C4-2B (cell line): Measurements from ENCODE around the gene TRIML1.

Source experiments
- ZFX ChIP-seq: fragments of 450-650 bp; IDR thresholded peaks from 2 replicates; pipeline ENCODE4 v1.6.1; 2017
- TF ChIP-seq, protein P1 (sequence below): fragments of 450-650 bp; conservative IDR thresholded peaks from 2 replicates; pipeline ENCODE4 v1.5.1; 2017; ENCODE audit warnings: mild to moderate bottlenecking

DNA sequence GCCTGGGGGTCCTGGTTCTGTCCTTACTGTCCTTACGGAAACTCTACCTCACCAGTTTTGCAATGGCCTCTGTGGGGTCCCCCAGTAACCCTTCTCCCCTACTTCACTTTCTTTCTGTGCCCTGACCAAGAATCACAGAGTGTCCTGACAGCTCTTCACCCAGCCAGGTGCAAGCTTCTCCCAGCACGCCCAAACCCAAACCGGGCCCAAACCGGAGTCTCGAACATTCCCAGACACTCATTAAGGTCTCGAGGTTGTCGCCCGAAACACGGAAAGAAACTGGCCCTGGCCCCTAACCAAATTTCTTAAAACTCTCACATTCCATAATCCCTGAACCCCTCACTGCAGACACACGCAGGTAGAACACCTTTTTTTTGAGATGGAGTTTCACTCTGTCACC is 19.1 kb downstream of the TRIML1 start:
- TF ChIP-seq, protein P1, sequence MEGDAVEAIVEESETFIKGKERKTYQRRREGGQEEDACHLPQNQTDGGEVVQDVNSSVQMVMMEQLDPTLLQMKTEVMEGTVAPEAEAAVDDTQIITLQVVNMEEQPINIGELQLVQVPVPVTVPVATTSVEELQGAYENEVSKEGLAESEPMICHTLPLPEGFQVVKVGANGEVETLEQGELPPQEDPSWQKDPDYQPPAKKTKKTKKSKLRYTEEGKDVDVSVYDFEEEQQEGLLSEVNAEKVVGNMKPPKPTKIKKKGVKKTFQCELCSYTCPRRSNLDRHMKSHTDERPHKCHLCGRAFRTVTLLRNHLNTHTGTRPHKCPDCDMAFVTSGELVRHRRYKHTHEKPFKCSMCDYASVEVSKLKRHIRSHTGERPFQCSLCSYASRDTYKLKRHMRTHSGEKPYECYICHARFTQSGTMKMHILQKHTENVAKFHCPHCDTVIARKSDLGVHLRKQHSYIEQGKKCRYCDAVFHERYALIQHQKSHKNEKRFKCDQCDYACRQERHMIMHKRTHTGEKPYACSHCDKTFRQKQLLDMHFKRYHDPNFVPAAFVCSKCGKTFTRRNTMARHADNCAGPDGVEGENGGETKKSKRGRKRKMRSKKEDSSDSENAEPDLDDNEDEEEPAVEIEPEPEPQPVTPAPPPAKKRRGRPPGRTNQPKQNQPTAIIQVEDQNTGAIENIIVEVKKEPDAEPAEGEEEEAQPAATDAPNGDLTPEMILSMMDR: no peak
- TF ChIP-seq ZFX: no peak
